Neural progenitor cell (in vitro differentiated cells): Measurements from ENCODE around the gene TUBB4B. TPM values are rescaled to one million over a fixed set of nuclear protein-coding genes. Genes with fewer than 3 reads are reported as not detected.
"Not testable (repeated sequence)": the region's sequence is repeated elsewhere in the genome, so short reads cannot be mapped to it uniquely, and the experiment has no call there.

Source experiments
- DNase-seq: peaks from one replicate; pipeline ENCODE4 v3.0.0-alpha.2; 2016; ENCODE audit warnings: low spot score
- H2AFZ ChIP-seq: fragments of 200-600 bp; sonication (generic); replicated peaks from 2 replicates; pipeline ENCODE4 v1.6.1; 2016; ENCODE audit warnings: antibody characterized with exemption
- H3F3A ChIP-seq: fragments of 200-600 bp; sonication (generic); 2 replicates; pipeline ENCODE4 v1.6.1; 2016; ENCODE audit warnings: antibody characterized with exemption, low read depth
- H3K27ac ChIP-seq: fragments of 200-600 bp; sonication (generic); 2 replicates; pipeline ENCODE4 v1.5.1; 2016; ENCODE audit warnings: mild to moderate bottlenecking
- H3K27me3 ChIP-seq: fragments of 200-600 bp; sonication (generic); 2 replicates; pipeline ENCODE4 v1.6.1; 2016; ENCODE audit warnings: mild to moderate bottlenecking, moderate library complexity
- H3K36me3 ChIP-seq: fragments of 200-600 bp; sonication (generic); 2 replicates; pipeline ENCODE4 v1.5.1; 2016
- H3K4me1 ChIP-seq: fragments of 200-600 bp; sonication (generic); 2 replicates; pipeline ENCODE4 v1.6.1; 2016; ENCODE audit warnings: mixed run types
- H3K4me2 ChIP-seq: fragments of 200-600 bp; sonication (generic); 2 replicates; pipeline ENCODE4 v1.6.1; 2016
- H3K4me3 ChIP-seq: fragments of 200-600 bp; sonication (generic); 2 replicates; pipeline ENCODE4 v1.5.1; 2016
- H3K79me2 ChIP-seq: fragments of 200-600 bp; sonication (generic); 2 replicates; pipeline ENCODE4 v1.6.1; 2016; ENCODE audit warnings: low read depth
- H3K9ac ChIP-seq: fragments of 200-600 bp; sonication (generic); 2 replicates; pipeline ENCODE4 v1.6.1; 2016
- H3K9me3 ChIP-seq: fragments of 200-600 bp; sonication (generic); 2 replicates; pipeline ENCODE4 v1.5.1; 2016; ENCODE audit warnings: low read depth
- H4K20me1 ChIP-seq: fragments of 200-600 bp; sonication (generic); 2 replicates; pipeline ENCODE4 v1.6.1; 2016; ENCODE audit warnings: low read depth
- H3K27ac Mint-ChIP-seq: 3 replicates; pipeline ENCODE4 v1.8.0; 2021; ENCODE audit warnings: mixed read lengths
- H3K27me3 Mint-ChIP-seq: 2 replicates; pipeline ENCODE4 v1.8.0; 2022; ENCODE audit warnings: low read depth, mild to moderate bottlenecking, inconsistent platforms, moderate library complexity, mixed read lengths; ENCODE audit not compliant: insufficient read depth
- H3K36me3 Mint-ChIP-seq: 3 replicates; pipeline ENCODE4 v1.8.0; 2021; ENCODE audit warnings: mixed read lengths
- H3K4me1 Mint-ChIP-seq: 3 replicates; pipeline ENCODE4 v1.8.0; 2021; ENCODE audit warnings: mixed read lengths
- H3K4me3 Mint-ChIP-seq: 3 replicates; pipeline ENCODE4 v1.8.0; 2021; ENCODE audit warnings: mild to moderate bottlenecking, moderate library complexity, mixed read lengths
- H3K9me3 Mint-ChIP-seq: 3 replicates; pipeline ENCODE4 v1.8.0; 2020; ENCODE audit warnings: mixed read lengths
- CTCF ChIP-seq: fragments of 200-600 bp; sonication (generic); IDR thresholded peaks from 2 replicates; pipeline ENCODE4 v1.5.1; 2017; ENCODE audit warnings: antibody characterized with exemption, mild to moderate bottlenecking
- EZH2 ChIP-seq: fragments of 200-600 bp; sonication (generic); IDR thresholded peaks from 2 replicates; pipeline ENCODE4 v1.6.1; 2017; ENCODE audit warnings: antibody characterized with exemption, mild to moderate bottlenecking, moderate library complexity
- EZH2phosphoT487 ChIP-seq: fragments of 200-600 bp; sonication (generic); IDR thresholded peaks from 2 replicates; pipeline ENCODE4 v1.6.1; 2017; ENCODE audit warnings: antibody characterized with exemption
- total RNA-seq: library from RNA; depleted of rRNA; stranded (reverse); fragments of >200 nt; gene quantifications from 2 replicates; pipeline ENCODE4 v1.2.3, GENCODE V29; 2015; ENCODE audit warnings: low replicate concordance

Gene TUBB4B
- total RNA-seq, 1 donor from 2014 or later, result 183 TPM

- Mint-ChIP-seq H3K4me3 (peak overlapping the region; percentile 65), H3K36me3 (peaks cover 13% of the 10 kb centered on the region)
- not testable (repeated sequence) for H3K4me2 ChIP-seq, H3K79me2 ChIP-seq, H3K4me1 Mint-ChIP-seq, H3K9me3 ChIP-seq, H3K27me3 Mint-ChIP-seq, H3K27me3 ChIP-seq, H3K4me3 ChIP-seq, H4K20me1 ChIP-seq, H3K27ac Mint-ChIP-seq, H3K36me3 ChIP-seq, H2AFZ ChIP-seq, DNase-seq, H3K9ac ChIP-seq, H3K27ac ChIP-seq, H3K4me1 ChIP-seq, H3K9me3 Mint-ChIP-seq
- peak; percentile 48 for TF ChIP-seq CTCF
- peaks cover 16% of the 10 kb centered on the region for H3F3A ChIP-seq
Observed at GRCh38 chr9:137262173-137262908, 21.3 kb downstream of the TUBB4B start.

- DNase-seq, result no peak
- Mint-ChIP-seq H3K36me3 (peaks cover 16% of the 10 kb centered on the region), H3K9me3 (peaks cover 3% of the 10 kb centered on the region), H3K4me3 (peak overlapping the region; percentile 65), H3K27ac (no peak overlapping the region), H3K27me3 (peaks cover 2% of the 10 kb centered on the region), H3K4me1 (peaks cover 5% of the 10 kb centered on the region)
- no peak overlapping the region for H3K4me3 ChIP-seq
- H2AFZ ChIP-seq, result no peak overlapping the region
- no peak overlapping the region for H3K27ac ChIP-seq
- H3K9ac ChIP-seq, result no peak overlapping the region
- H3K36me3 ChIP-seq, result no peaks in the 10 kb centered on the region
- H3K9me3 ChIP-seq, result no peaks in the 10 kb centered on the region
- H3F3A ChIP-seq, result peaks cover 16% of the 10 kb centered on the region
- TF ChIP-seq EZH2 (no peak), EZH2phosphoT487 (no peak), CTCF (no peak)
- H3K4me1 ChIP-seq, result no peaks in the 10 kb centered on the region
- H3K27me3 ChIP-seq, result no peaks in the 10 kb centered on the region
- H3K79me2 ChIP-seq, result no peaks in the 10 kb centered on the region
- H4K20me1 ChIP-seq, result no peaks in the 10 kb centered on the region
- H3K4me2 ChIP-seq, result no peak overlapping the region
Observed at GRCh38 chr9:137262909-137263285, 21.8 kb downstream of the TUBB4B start.

GRCh38 chr9:137263506-137263905 is 22.4 kb downstream of the TUBB4B start:
- H3K9ac ChIP-seq, result no peak overlapping the region
- no peaks in the 10 kb centered on the region for H3K27me3 ChIP-seq
- H3K79me2 ChIP-seq, result no peaks in the 10 kb centered on the region
- H3K36me3 ChIP-seq, result no peaks in the 10 kb centered on the region
- Mint-ChIP-seq H3K36me3 (peaks cover 16% of the 10 kb centered on the region), H3K9me3 (peaks cover 3% of the 10 kb centered on the region), H3K4me3 (no peak overlapping the region), H3K4me1 (peaks cover 5% of the 10 kb centered on the region), H3K27ac (no peak overlapping the region), H3K27me3 (peaks cover 2% of the 10 kb centered on the region)
- H3F3A ChIP-seq, result peaks cover 16% of the 10 kb centered on the region
- H3K4me3 ChIP-seq, result no peak overlapping the region
- no peaks in the 10 kb centered on the region for H4K20me1 ChIP-seq
- no peak overlapping the region for H2AFZ ChIP-seq
- DNase-seq, result no peak
- H3K4me2 ChIP-seq, result no peak overlapping the region
- H3K27ac ChIP-seq, result no peak overlapping the region
- H3K9me3 ChIP-seq, result no peaks in the 10 kb centered on the region
- TF ChIP-seq EZH2phosphoT487 (no peak), CTCF (no peak)
- no peaks in the 10 kb centered on the region for H3K4me1 ChIP-seq
